Sigmoid colon (tissue), 7 donors: ENCODE data around the gene SLC2A11. TPM values are rescaled to one million over a fixed set of nuclear protein-coding genes. Genes with fewer than 3 reads are reported as not detected.

Experiments
- DNase-seq: peaks from one replicate; pipeline ENCODE4 v3.0.0-alpha.2; 2019
- H3K27ac ChIP-seq, 4 donors: fragments of 200-600 bp; sonication (generic); one replicate each; pipeline ENCODE4 v1.5.1; 2016 to 2019; ENCODE audit warnings: mild to moderate bottlenecking in 1 of 4
- H3K27me3 ChIP-seq, 3 donors: fragments of 200-600 bp; sonication (generic); one replicate each; pipeline ENCODE4 v1.5.1; 2019; ENCODE audit warnings: mild to moderate bottlenecking in 1 of 3
- H3K36me3 ChIP-seq, 4 donors: fragments of 200-600 bp; sonication (generic); one replicate each; pipeline ENCODE4 v1.5.1; 2016 to 2019
- H3K4me1 ChIP-seq, 4 donors: fragments of 200-600 bp; sonication (generic); one replicate each; pipeline ENCODE4 v1.5.1; 2017 to 2019
- H3K4me3 ChIP-seq, 4 donors: fragments of 200-600 bp; sonication (generic); one replicate each; pipeline ENCODE4 v1.5.1; 2017 to 2019; ENCODE audit warnings: mild to moderate bottlenecking in 2 of 4, moderate library complexity in 1 of 4
- H3K9me3 ChIP-seq, 4 donors: fragments of 200-600 bp in 3 of 4; sonication (generic) in 3 of 4; one replicate each; pipeline versions ENCODE4 v1.5.1 to v1.6.1; 2013 to 2019
- CTCF ChIP-seq, 4 experiments: fragments of 450-650 bp in 3 of 4; fragments of 200-600 bp in 1 of 4; IDR thresholded peaks; one replicate each; pipeline ENCODE4 v1.5.1; 2016 to 2019; ENCODE audit warnings: antibody characterized with exemption in 4 of 4, mild to moderate bottlenecking in 3 of 4, moderate library complexity in 2 of 4
- EP300 ChIP-seq, 4 donors: sonication (generic); formaldehyde crosslinking; IDR thresholded peaks; one replicate each; pipeline ENCODE4 v1.6.1; 2017; ENCODE audit warnings: antibody characterized with exemption in 4 of 4
- POLR2A ChIP-seq, 2 donors: fragments of 450-650 bp; IDR thresholded peaks; one replicate each; pipeline ENCODE4 v1.6.1; 2016; ENCODE audit warnings: antibody characterized with exemption in 2 of 2, mild to moderate bottlenecking in 2 of 2, moderate library complexity in 2 of 2
- POLR2AphosphoS5 ChIP-seq, 4 donors: sonication (generic); formaldehyde crosslinking; IDR thresholded peaks; one replicate each; pipeline ENCODE4 v1.6.1; 2017; ENCODE audit warnings: antibody characterized with exemption in 4 of 4
- WGBS, 2 donors: extraction: QIAGEN DNeasy Blood & Tissue Kit; methylation state at CpG; one replicate each; pipeline ENCODE4 v1.1.7; 2013; 5-methylcytosine and 5-hydroxymethylcytosine counted together
- intact Hi-C: fragments of 100-400 bp; cut with DNase I; formaldehyde crosslinking; loops from one replicate; pipeline ENCODE4 v1.15.1; 2023
- polyA plus RNA-seq, 3 donors: library from polyadenylated mRNA; stranded (reverse); fragments of 200-250 nt; gene quantifications; one replicate each; pipeline ENCODE4 v1.2.3, GENCODE V29; 2013
- total RNA-seq, 4 donors: library from RNA; depleted of rRNA; stranded (reverse); fragments of >200 nt; gene quantifications; one replicate each; pipeline ENCODE4 v1.1.0, GENCODE V29; 2016
- donor health status: healthy with polysubstance abuse.
- donor health status: Bipolar disorder and iron deficiency.
- donor health status: healthy.

Gene SLC2A11
- total and polyA plus RNA-seq, 7 donors, result 4.8 to 23.5 (median 13.8) TPM

DNA sequence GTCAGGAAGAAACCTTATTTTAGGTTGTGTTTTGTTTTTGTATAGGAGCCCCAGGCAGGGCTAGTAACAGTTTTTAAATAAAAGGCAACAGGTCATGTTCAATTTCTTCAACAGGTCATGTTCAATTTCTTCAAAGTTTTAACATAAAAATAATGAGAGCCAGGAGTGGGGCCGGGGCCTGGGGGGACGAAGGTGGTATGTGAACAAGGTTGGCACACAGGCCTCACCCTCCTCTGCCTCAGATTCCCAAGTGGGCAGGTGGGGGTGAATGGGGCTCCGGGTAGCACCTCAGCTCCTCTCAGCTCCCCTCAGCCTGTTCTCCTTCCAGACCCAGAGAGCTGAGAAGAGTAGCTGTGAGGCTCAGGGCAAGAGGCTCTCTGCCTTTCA, 23.3 kb upstream of the SLC2A11 start:
- TF ChIP-seq EP300 (IDR thresholded peaks at IDR 0.05) (no peak), POLR2AphosphoS5 (IDR thresholded peaks at IDR 0.05) (no peak), POLR2A (IDR thresholded peaks at IDR 0.05) (no peak)
- intact Hi-C loops, result no loop called here

GRCh38 chr22:23834793-23835483, 22.7 kb upstream of the SLC2A11 start:
- H3K9me3 ChIP-seq, result no peaks in the 10 kb centered on the region
- H3K4me1 ChIP-seq, result peaks cover 0 to 26% (median 22%) of the 10 kb centered on the region in 4 donors
- H3K27me3 ChIP-seq, result no peaks in the 10 kb centered on the region
- no peak overlapping the region for H3K4me3 ChIP-seq
- H3K36me3 ChIP-seq, result peaks cover 0 to 42% (median 13%) of the 10 kb centered on the region in 4 donors
- intact Hi-C loops, result no loop called here
- no peak overlapping the region for H3K27ac ChIP-seq
- TF ChIP-seq EP300 (IDR thresholded peaks at IDR 0.05), result no peak
- TF ChIP-seq POLR2AphosphoS5 (IDR thresholded peaks at IDR 0.05), result no peak
- no peak for TF ChIP-seq POLR2A (IDR thresholded peaks at IDR 0.05)
- TF ChIP-seq CTCF (IDR thresholded peaks at IDR 0.05), result no peak
- peak; percentile 65 for DNase-seq
- 92% methylated on average over 10 of the region's 10 CpGs for WGBS, 2 donors

More for the DNA sequence above, 23.3 kb upstream of the SLC2A11 start:
- no peaks in the 10 kb centered on the region for H3K27me3 ChIP-seq
- 96% methylated on average over 3 of the region's 3 CpGs for WGBS, 2 donors
- H3K36me3 ChIP-seq, result peaks cover 0 to 48% (median 13%) of the 10 kb centered on the region in 4 donors
- peak; percentile 59 for DNase-seq
- no peaks in the 10 kb centered on the region for H3K9me3 ChIP-seq
- peaks cover 0 to 22% (median 19%) of the 10 kb centered on the region in 4 donors for H3K4me1 ChIP-seq
- no peak overlapping the region for H3K4me3 ChIP-seq
- H3K27ac ChIP-seq, result no peak overlapping the region

- Histone ChIP-seq H3K36me3 (peaks cover 0 to 40% (median 13%) of the 10 kb centered on the region in 4 donors), H3K9me3 (no peaks in the 10 kb centered on the region), H3K4me3 (no peak overlapping the region), H3K27ac (no peak overlapping the region), H3K4me1 (peaks cover 0 to 26% (median 22%) of the 10 kb centered on the region in 4 donors), H3K27me3 (no peaks in the 10 kb centered on the region)
- DNase-seq, result peak; percentile 39
- intact Hi-C loops, result loop anchor here (2.0 kb wide), 1 partner anchor 63 kb away; the partner anchor contains the start of gene MMP11
- TF ChIP-seq EP300 (IDR thresholded peaks at IDR 0.05), result no peak
- no peak for TF ChIP-seq CTCF (IDR thresholded peaks at IDR 0.05)
- no peak for TF ChIP-seq POLR2A (IDR thresholded peaks at IDR 0.05)
- TF ChIP-seq POLR2AphosphoS5 (IDR thresholded peaks at IDR 0.05), result no peak
- 61 to 71% methylated on average over 11 of the region's 11 CpGs for WGBS, 2 donors
Observed at GRCh38 chr22:23835484-23836144, 22.1 kb upstream of the SLC2A11 start.

- H3K36me3 ChIP-seq, result peaks cover 0 to 34% (median 13%) of the 10 kb centered on the region in 4 donors
- no peaks in the 10 kb centered on the region for H3K27me3 ChIP-seq
- WGBS, 2 donors, result 72 to 76% methylated on average over 5 of the region's 5 CpGs
- H3K4me3 ChIP-seq, result no peak overlapping the region
- peaks cover 0 to 26% (median 22%) of the 10 kb centered on the region in 4 donors for H3K4me1 ChIP-seq
- intact Hi-C loops, result loop anchor here (2.0 kb wide), 1 partner anchor 63 kb away; the partner anchor contains the start of gene MMP11
- no peak overlapping the region for H3K27ac ChIP-seq
- peak; percentile 50 for DNase-seq
- H3K9me3 ChIP-seq, result no peaks in the 10 kb centered on the region
- no peak for TF ChIP-seq POLR2A (IDR thresholded peaks at IDR 0.05)
- TF ChIP-seq CTCF (IDR thresholded peaks at IDR 0.05), result no peak
- no peak for TF ChIP-seq EP300 (IDR thresholded peaks at IDR 0.05)
- TF ChIP-seq POLR2AphosphoS5 (IDR thresholded peaks at IDR 0.05), result no peak
Observed at GRCh38 chr22:23836281-23836680, 21.4 kb upstream of the SLC2A11 start.
